ENCODE results near the gene ODF2.
"Not testable (repeated sequence)": the region's sequence is repeated elsewhere in the genome, so short reads cannot be mapped to it uniquely, and the experiment has no call there.

ODF2 gene

GRCh38 chr9:128439273-128439672 is 16.5 kb upstream of the ODF2 start:
- TF ChIP-seq CTCF (IDR thresholded peaks at IDR 0.05; ENCODE audit: insufficient read depth, low read depth, low read length, missing control alignments), result no peak
- no peak overlapping the region for H3K4me3 ChIP-seq (ENCODE audit: low read depth, low read length)
- no peak for DNase-seq (ENCODE audit: low read depth)

GRCh38 chr9:128442150-128442549 is 13.7 kb upstream of the ODF2 start:
- H3K4me3 ChIP-seq (ENCODE audit: low read depth, low read length), result no peak overlapping the region
- no peak for TF ChIP-seq CTCF (IDR thresholded peaks at IDR 0.05; ENCODE audit: insufficient read depth, low read depth, low read length, missing control alignments)

GRCh38 chr9:128446505-128446904 is 9.3 kb upstream of the ODF2 start:
- not testable (repeated sequence) for DNase-seq (ENCODE audit: low read depth); H3K4me3 ChIP-seq (ENCODE audit: low read depth, low read length)

More at GRCh38 chr9:128442150-128442549, 13.7 kb upstream of the ODF2 start:
- DNase-seq (ENCODE audit: low read depth), result no peak

GRCh38 chr9:128448746-128449145 is 7.1 kb upstream of the ODF2 start:
- no peak for TF ChIP-seq CTCF (IDR thresholded peaks at IDR 0.05; ENCODE audit: insufficient read depth, low read depth, low read length, missing control alignments)
- no peak for DNase-seq (ENCODE audit: low read depth)
- no peak overlapping the region for H3K4me3 ChIP-seq (ENCODE audit: low read depth, low read length)

- TF ChIP-seq CTCF (IDR thresholded peaks at IDR 0.05; ENCODE audit: insufficient read depth, low read depth, low read length, missing control alignments), result no peak
- no peak for DNase-seq (ENCODE audit: low read depth)
- no peak overlapping the region for H3K4me3 ChIP-seq (ENCODE audit: low read depth, low read length)
Measured at GRCh38 chr9:128454991-128455390, 815 bp upstream of the ODF2 start.

GRCh38 chr9:128456613-128457061 is 831 bp downstream of the ODF2 start:
- H3K4me3 ChIP-seq (ENCODE audit: low read depth, low read length), result peak overlapping the region; percentile 99
- peak; percentile 75 for DNase-seq (ENCODE audit: low read depth)
- no peak for TF ChIP-seq CTCF (IDR thresholded peaks at IDR 0.05; ENCODE audit: insufficient read depth, low read depth, low read length, missing control alignments)

- peak overlapping the region; percentile 99 for H3K4me3 ChIP-seq (ENCODE audit: low read depth, low read length)
- TF ChIP-seq CTCF (IDR thresholded peaks at IDR 0.05; ENCODE audit: insufficient read depth, low read depth, low read length, missing control alignments), result no peak
- DNase-seq (ENCODE audit: low read depth), result no peak
Measured at GRCh38 chr9:128457207-128457606, 1.4 kb downstream of the ODF2 start.
